ENCODE data around the gene CFAP90. TPM values are rescaled to one million over a fixed set of nuclear protein-coding genes. Genes with fewer than 3 reads are reported as not detected.

CFAP90 gene
- total and polyA plus RNA-seq, 5 donors: 0.05 to 0.33 (median 0.16) TPM; not detected in 1

DNA sequence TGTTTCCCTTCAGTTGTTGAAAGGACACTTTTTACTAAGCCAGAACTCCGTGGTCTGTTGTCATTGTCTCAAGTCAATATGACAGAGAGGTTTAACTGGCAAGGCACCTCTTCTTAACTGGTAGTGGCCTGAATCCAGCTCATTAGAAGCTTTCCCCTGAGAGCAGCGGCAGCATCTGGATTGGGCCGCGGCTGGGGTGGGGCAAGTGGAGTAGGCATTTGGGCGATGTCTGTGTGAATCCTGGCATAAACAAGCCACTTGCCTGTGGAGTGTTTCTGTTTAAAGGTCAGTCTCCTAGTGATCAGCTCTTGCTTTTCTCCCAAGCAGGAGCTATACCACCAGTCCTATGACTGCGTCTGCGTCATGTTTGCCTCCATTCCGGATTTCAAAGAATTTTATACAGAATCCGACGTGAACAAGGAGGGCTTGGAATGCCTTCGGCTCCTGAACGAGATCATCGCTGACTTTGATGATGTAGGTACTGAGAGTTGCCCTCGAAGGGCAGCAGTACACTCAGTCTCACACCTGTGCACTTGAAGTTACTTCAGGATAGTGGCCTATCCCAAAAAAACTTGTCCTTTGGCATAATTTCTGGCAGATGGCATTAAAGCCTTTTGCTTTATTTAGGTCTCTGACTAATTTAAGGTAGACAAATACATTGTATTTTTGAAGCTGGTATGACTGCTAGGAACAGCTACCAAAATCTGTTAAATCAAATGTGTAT is 48.9 kb downstream of the CFAP90 start:
- DNase-seq (no peak), ATAC-seq (no peak)
- no peaks in the 10 kb centered on the region for H3K9me3 ChIP-seq (ENCODE audit: control insufficient read depth, low read length)
- no peak overlapping the region for H3K27ac ChIP-seq (ENCODE audit: low read length)
- WGBS: 82% methylated on average over 14 of the region's 14 CpGs
- no peak overlapping the region for H3K4me3 ChIP-seq (ENCODE audit: low read length)
- H3K4me1 ChIP-seq (ENCODE audit: control insufficient read depth, insufficient read depth, low read length): no peaks in the 10 kb centered on the region
- H3K27me3 ChIP-seq (ENCODE audit: control insufficient read depth, insufficient read depth): no peaks in the 10 kb centered on the region
- intact Hi-C loops (cut with DNase I): no loop called here

DNA sequence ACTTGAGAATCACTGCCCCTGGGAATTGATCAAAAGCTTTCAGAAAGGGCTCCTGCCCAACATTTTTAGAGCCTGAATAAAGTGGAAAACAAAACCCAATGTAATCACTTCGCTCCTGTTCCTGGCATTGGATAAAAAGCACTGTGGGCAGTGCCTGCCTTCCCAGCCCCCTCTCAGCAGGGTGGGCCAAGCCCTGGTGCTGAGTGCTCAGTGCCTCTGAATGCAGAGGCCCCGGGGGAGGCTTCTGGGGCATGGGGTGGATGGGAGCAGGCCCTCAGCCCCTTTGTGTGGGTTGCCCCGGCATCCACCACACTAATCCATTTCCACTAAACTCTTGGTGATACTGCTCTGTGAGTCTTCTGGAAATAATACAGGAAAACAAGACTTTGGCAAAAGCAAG is 55.6 kb downstream of the CFAP90 start:
- no peaks in the 10 kb centered on the region for H3K27me3 ChIP-seq (ENCODE audit: control insufficient read depth, insufficient read depth)
- intact Hi-C loops (cut with DNase I): no loop called here
- no peak overlapping the region for H3K4me3 ChIP-seq (ENCODE audit: low read length)
- H3K9me3 ChIP-seq (ENCODE audit: control insufficient read depth, low read length): no peaks in the 10 kb centered on the region
- WGBS: 57% methylated on average over 3 of the region's 3 CpGs
- no peak overlapping the region for H3K27ac ChIP-seq (ENCODE audit: low read length)
- ATAC-seq: no peak
- DNase-seq: no peak
- H3K4me1 ChIP-seq (ENCODE audit: control insufficient read depth, insufficient read depth, low read length): no peaks in the 10 kb centered on the region

DNA sequence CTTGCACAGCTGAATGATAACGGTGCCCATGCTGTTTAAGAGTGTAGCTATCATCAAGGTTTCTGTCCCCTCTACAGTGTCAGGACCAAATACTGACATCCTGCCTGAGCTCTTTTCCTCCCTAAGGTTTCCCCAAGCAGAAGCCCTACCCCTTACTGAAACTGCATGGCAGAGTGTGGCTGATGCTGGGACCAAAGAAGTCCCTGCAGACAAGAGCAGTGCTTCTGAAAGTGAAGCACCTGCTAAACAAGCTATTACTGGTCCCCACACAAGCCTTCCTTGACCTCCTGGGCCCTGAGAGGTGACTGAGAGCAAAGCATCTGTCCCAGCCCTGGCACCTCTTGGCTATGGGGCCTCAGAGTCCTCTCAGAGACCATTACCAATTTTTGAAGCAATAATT is 56.1 kb downstream of the CFAP90 start:
- intact Hi-C loops (cut with DNase I): no loop called here
- DNase-seq: no peak
- no peak overlapping the region for H3K27ac ChIP-seq (ENCODE audit: low read length)
- no peaks in the 10 kb centered on the region for H3K9me3 ChIP-seq (ENCODE audit: control insufficient read depth, low read length)
- no peaks in the 10 kb centered on the region for H3K4me1 ChIP-seq (ENCODE audit: control insufficient read depth, insufficient read depth, low read length)
- H3K27me3 ChIP-seq (ENCODE audit: control insufficient read depth, insufficient read depth): no peaks in the 10 kb centered on the region
- WGBS: 80% methylated on average over 1 of the region's 1 CpG
- no peak overlapping the region for H3K4me3 ChIP-seq (ENCODE audit: low read length)
- ATAC-seq: no peak

DNA sequence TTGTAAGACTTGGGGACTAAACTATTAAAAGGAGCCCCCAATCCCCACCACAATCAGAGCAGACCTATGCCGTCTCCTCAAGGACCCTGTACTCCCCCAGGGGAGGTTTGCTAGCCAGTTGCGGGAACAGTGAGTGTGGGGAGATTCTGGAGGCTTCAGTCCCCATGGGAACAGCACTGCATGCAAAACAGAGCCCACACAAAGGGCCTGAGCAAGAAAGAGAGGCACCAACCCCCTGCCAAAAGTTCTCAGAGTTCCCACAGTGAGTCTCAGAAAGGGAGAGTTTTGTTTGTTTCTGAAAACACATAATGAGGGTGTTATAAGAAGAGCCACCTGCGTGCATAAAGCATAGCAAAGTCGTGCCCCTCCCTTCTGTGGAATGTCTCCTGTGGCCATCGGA is 56.6 kb downstream of the CFAP90 start:
- no peak overlapping the region for H3K27ac ChIP-seq (ENCODE audit: low read length)
- intact Hi-C loops (cut with DNase I): no loop called here
- WGBS: 58% methylated on average over 5 of the region's 5 CpGs
- H3K9me3 ChIP-seq (ENCODE audit: control insufficient read depth, low read length): no peaks in the 10 kb centered on the region
- H3K4me3 ChIP-seq (ENCODE audit: low read length): no peak overlapping the region
- H3K4me1 ChIP-seq (ENCODE audit: control insufficient read depth, insufficient read depth, low read length): no peaks in the 10 kb centered on the region
- ATAC-seq: no peak
- DNase-seq: no peak
- no peaks in the 10 kb centered on the region for H3K27me3 ChIP-seq (ENCODE audit: control insufficient read depth, insufficient read depth)

DNA sequence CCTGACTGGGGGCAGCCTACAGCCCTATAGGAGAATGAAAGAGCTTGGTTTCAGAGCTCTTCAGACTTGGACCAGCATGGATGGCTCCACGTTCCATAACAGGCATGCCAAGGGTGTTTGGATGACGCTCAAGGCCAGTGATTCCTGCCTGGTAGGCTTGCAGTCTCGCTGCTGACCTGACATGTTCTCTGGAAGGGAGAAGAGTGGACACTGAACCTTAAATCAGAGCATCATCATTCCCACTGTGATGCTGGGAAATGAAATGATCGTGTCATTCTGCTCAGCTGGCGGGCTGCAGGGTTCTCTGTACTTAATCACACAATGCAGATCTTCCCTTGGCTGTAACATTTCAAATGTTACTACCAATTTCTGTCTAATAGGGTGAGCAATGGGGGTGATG is 57.0 kb downstream of the CFAP90 start:
- H3K27ac ChIP-seq (ENCODE audit: low read length): no peak overlapping the region
- no peaks in the 10 kb centered on the region for H3K27me3 ChIP-seq (ENCODE audit: control insufficient read depth, insufficient read depth)
- intact Hi-C loops (cut with DNase I): no loop called here
- WGBS: 74% methylated on average over 5 of the region's 5 CpGs
- no peaks in the 10 kb centered on the region for H3K9me3 ChIP-seq (ENCODE audit: control insufficient read depth, low read length)
- H3K4me1 ChIP-seq (ENCODE audit: control insufficient read depth, insufficient read depth, low read length): no peaks in the 10 kb centered on the region
- H3K4me3 ChIP-seq (ENCODE audit: low read length): no peak overlapping the region
- DNase-seq (no peak), ATAC-seq (no peak)

DNA sequence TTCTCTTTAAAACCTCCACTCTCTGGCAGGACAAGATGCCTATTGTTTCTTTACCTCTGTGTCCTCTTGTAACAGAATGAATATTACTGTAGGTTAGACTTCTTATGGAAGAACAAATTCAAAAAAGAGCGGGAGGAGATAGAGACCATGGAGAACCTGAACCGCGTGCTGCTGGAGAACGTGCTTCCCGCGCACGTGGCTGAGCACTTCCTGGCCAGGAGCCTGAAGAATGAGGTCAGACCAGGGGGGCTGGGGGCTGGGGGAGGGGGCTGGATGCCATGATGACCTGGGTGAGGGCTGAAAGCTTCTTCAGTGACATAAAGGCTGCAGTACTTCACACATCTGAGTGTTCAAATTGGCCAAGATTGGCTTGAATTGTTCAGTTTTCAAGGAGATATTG is 61.4 kb downstream of the CFAP90 start:
- ATAC-seq (no peak), DNase-seq (no peak)
- Histone ChIP-seq H3K4me1 (ENCODE audit: control insufficient read depth, insufficient read depth, low read length) (no peaks in the 10 kb centered on the region), H3K27ac (ENCODE audit: low read length) (no peak overlapping the region), H3K4me3 (ENCODE audit: low read length) (no peak overlapping the region), H3K27me3 (ENCODE audit: control insufficient read depth, insufficient read depth) (no peaks in the 10 kb centered on the region), H3K9me3 (ENCODE audit: control insufficient read depth, low read length) (no peaks in the 10 kb centered on the region)
- intact Hi-C loops (cut with DNase I): no loop called here
- WGBS: 79% methylated on average over 7 of the region's 7 CpGs

DNA sequence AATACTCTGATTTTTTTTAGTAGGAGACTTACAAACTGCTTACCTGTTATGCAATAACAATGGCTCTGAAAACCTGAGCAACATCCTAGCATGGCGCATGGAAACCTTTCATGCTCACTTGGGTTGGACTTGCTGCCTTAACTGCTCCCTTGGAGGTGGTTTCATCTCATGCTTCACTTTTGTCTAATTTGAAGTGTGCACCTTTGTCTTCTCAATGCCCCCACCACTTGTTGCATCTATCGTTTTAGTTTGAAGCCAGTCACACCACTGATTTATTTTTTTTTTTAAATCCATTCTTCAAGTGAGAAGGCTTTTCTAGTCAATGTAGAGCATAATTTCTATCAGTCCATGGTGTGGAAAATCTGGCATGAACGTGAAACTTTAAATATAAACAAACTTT is 63.2 kb downstream of the CFAP90 start:
- no peak for ATAC-seq
- intact Hi-C loops (cut with DNase I): no loop called here
- WGBS: 85% methylated on average over 3 of the region's 3 CpGs
- DNase-seq: no peak
- no peaks in the 10 kb centered on the region for H3K9me3 ChIP-seq (ENCODE audit: control insufficient read depth, low read length)
- no peaks in the 10 kb centered on the region for H3K4me1 ChIP-seq (ENCODE audit: control insufficient read depth, insufficient read depth, low read length)
- no peak overlapping the region for H3K27ac ChIP-seq (ENCODE audit: low read length)
- H3K27me3 ChIP-seq (ENCODE audit: control insufficient read depth, insufficient read depth): no peaks in the 10 kb centered on the region
- no peak overlapping the region for H3K4me3 ChIP-seq (ENCODE audit: low read length)

DNA sequence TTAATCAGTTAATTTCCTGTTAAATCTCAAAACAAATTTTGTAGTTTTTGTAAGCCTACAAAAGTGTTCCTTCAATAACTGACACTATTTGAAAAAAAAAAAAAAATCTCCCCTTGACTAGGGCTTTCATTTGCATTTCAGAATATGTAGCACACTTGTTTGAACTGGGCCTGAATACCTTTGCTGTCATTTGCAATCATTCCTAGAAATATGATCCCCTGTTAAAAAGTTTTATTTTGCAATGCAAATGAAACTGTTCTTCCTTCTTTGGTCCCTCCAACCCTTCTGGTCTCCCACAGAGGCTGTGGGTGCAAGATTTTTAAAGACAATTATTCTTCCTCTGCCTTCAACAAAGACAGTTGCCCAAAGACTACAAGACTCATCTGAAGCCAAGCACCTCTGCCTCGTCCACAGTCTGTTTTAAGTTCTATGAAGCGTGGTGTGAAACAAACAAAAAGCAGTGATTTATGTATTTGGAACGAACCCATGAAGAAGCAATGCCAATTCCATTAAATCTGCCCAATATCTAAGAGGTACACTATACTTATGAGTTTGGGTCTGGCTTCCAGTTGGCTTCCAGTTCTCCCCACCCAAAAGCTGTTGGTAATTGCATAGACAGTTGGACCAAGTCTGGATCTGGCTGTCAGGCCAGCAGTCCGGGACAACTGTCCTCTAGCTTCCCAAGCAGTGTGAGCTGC is 66.1 kb downstream of the CFAP90 start:
- Histone ChIP-seq H3K9me3 (ENCODE audit: control insufficient read depth, low read length) (no peaks in the 10 kb centered on the region), H3K4me1 (ENCODE audit: control insufficient read depth, insufficient read depth, low read length) (no peaks in the 10 kb centered on the region), H3K27me3 (ENCODE audit: control insufficient read depth, insufficient read depth) (no peaks in the 10 kb centered on the region), H3K27ac (ENCODE audit: low read length) (no peak overlapping the region), H3K4me3 (ENCODE audit: low read length) (no peak overlapping the region)
- DNase-seq: no peak
- ATAC-seq: no peak
- intact Hi-C loops (cut with DNase I): no loop called here
- 76% methylated on average over 4 of the region's 4 CpGs for WGBS

DNA sequence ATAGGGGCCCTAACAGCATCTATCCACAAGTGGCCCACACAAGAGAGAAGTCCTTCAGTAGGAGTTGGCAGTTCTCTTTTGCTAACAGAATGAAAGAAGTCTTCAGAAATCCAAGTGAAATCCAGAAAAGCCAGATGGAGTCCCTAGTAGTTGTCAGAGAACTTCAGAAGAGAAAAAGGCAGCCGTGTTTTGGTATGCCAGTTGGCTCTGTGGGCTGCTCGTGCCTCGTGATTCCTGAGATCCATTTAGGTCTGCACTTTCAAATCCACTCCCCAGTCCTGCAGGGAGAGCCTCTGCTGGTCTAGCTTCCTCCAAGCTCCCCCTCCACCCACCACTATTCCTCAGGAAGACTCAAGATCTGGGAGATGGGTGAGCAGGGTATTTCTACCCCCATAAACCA is 69.0 kb downstream of the CFAP90 start:
- no peak for DNase-seq
- H3K4me1 ChIP-seq (ENCODE audit: control insufficient read depth, insufficient read depth, low read length): no peaks in the 10 kb centered on the region
- H3K27ac ChIP-seq (ENCODE audit: low read length): no peak overlapping the region
- no peak for ATAC-seq
- no peak overlapping the region for H3K4me3 ChIP-seq (ENCODE audit: low read length)
- intact Hi-C loops (cut with DNase I): no loop called here
- no peaks in the 10 kb centered on the region for H3K27me3 ChIP-seq (ENCODE audit: control insufficient read depth, insufficient read depth)
- WGBS: 40% methylated on average over 3 of the region's 3 CpGs
- H3K9me3 ChIP-seq (ENCODE audit: control insufficient read depth, low read length): no peaks in the 10 kb centered on the region
